ENCODE results near the gene FRMD8.

FRMD8 gene

DNA sequence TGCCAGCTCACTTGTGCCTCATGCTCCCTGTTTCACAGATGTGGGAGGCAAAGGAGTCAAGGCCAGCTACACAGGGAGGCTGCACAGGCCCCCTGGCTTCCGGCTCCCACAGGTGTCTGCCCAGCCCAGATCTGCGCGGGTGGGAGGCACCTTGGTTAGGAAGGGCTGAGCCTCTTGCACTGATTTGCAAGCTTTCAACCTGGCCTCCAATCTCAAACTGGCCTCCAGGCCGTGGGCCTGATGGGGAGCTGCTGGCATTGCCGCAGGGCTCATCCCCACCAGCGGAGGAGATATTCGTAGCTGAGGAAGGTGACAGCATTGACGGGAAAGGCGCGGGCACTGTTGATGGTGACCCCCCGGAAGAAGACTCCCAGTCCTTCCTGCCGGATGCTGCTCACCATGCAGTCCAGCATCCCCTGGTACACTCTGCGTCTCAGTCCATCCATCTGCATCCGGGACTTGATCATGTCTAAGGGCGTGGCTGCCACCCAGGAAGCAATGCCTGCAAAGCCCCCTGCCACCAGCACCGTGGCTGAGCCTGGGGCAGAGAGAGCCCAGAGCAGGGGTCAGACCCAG is 10.2 kb upstream of the FRMD8 start:
- Mint-ChIP-seq H3K36me3 (ENCODE audit: low read depth) (no peaks in the 10 kb centered on the region), H3K4me3 (no peak overlapping the region), H3K27ac (no peak overlapping the region), H3K27me3 (ENCODE audit: low read depth) (peaks cover 11% of the 10 kb centered on the region), H3K9me3 (no peaks in the 10 kb centered on the region), H3K4me1 (peaks cover 1% of the 10 kb centered on the region)
- TF ChIP-seq CTCF (IDR thresholded peaks at IDR 0.05; ENCODE audit: unreplicated experiment in 3 of 3), result no peak

GRCh38 chr11:65377036-65377435 is 9.4 kb upstream of the FRMD8 start:
- Mint-ChIP-seq H3K9me3 (no peaks in the 10 kb centered on the region), H3K27me3 (ENCODE audit: low read depth) (peaks cover 10% of the 10 kb centered on the region), H3K27ac (peak overlapping the region; percentile 75 to 97 (median 90)), H3K4me3 (no peak overlapping the region), H3K4me1 (peaks cover 5% of the 10 kb centered on the region), H3K36me3 (ENCODE audit: low read depth) (no peaks in the 10 kb centered on the region)
- no peak for TF ChIP-seq CTCF (IDR thresholded peaks at IDR 0.05; ENCODE audit: unreplicated experiment in 3 of 3)

- Mint-ChIP-seq H3K27me3 (ENCODE audit: low read depth) (peaks cover 10% of the 10 kb centered on the region), H3K9me3 (no peaks in the 10 kb centered on the region), H3K4me1 (peaks cover 12% of the 10 kb centered on the region), H3K36me3 (ENCODE audit: low read depth) (no peaks in the 10 kb centered on the region), H3K27ac (peak overlapping the region; percentile 75 to 97 (median 90)), H3K4me3 (no peak overlapping the region)
- TF ChIP-seq CTCF (IDR thresholded peaks at IDR 0.05; ENCODE audit: unreplicated experiment in 3 of 3), result no peak
Observed at GRCh38 chr11:65377777-65378176, 8.7 kb upstream of the FRMD8 start.

GRCh38 chr11:65378208-65378927 is 8.1 kb upstream of the FRMD8 start:
- Mint-ChIP-seq H3K36me3 (ENCODE audit: low read depth) (no peaks in the 10 kb centered on the region), H3K4me3 (peak overlapping the region in 1 of 3 experiments; percentile 52), H3K27me3 (ENCODE audit: low read depth) (peaks cover 10% of the 10 kb centered on the region), H3K27ac (peak overlapping the region; percentile 75 to 97 (median 90)), H3K4me1 (peaks cover 18% of the 10 kb centered on the region), H3K9me3 (no peaks in the 10 kb centered on the region)
- TF ChIP-seq CTCF (IDR thresholded peaks at IDR 0.05; ENCODE audit: unreplicated experiment in 3 of 3), result no peak

DNA sequence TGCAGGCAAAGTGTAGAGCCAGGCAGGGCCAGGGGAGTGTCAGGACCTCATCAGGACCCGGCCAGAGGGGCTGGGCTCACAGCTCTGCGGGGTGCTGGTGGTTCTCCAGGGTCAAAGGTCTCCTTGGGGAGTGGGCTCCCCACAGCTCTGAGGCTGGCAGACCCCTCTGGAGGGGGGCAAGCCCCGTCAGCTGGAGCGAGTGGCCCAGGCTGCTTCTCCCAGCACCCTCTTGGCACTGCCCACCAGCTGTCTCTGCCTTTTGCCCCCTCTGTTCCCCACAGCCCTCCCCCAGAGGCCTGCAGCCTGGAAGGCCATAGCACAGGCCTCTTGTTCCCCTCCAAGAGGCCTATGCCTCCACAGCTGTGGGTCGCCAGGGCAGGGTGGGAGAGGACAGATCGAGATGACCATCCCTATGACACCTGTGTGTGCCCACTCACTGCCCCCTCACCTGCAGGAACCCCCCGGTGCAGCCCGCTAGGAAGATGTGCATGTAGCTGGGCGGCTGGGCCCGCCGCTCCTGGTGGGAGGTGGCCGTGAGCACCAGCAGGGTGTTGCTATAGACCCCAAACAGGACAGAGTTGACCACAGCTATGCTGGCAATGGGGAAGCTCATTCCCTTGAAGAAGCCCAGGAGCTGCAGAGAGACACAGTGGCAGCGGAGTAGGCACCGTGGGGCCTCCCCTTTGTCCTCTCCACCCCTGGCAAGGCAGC is 7.4 kb upstream of the FRMD8 start:
- Mint-ChIP-seq H3K4me1 (peaks cover 25% of the 10 kb centered on the region), H3K27ac (peak overlapping the region; percentile 75 to 97 (median 90)), H3K9me3 (no peaks in the 10 kb centered on the region), H3K27me3 (ENCODE audit: low read depth) (peaks cover 4% of the 10 kb centered on the region), H3K4me3 (no peak overlapping the region), H3K36me3 (ENCODE audit: low read depth) (no peaks in the 10 kb centered on the region)
- no peak for TF ChIP-seq CTCF (IDR thresholded peaks at IDR 0.05; ENCODE audit: unreplicated experiment in 3 of 3)
